K562 (cell line): ENCODE data around the gene SARS2. TPM values are rescaled to one million over a fixed set of nuclear protein-coding genes. Genes with fewer than 3 reads are reported as not detected.

Experiments used
- CXXC5 ChIP-seq: fragments of 250-450 bp; sonication (Bioruptor Pico); IDR thresholded peaks from 2 replicates; pipeline ENCODE4 v1.8.0; 2022; ENCODE audit warnings: inconsistent platforms, mild to moderate bottlenecking, moderate library complexity
- JUND ChIP-seq, 2 experiments: IDR thresholded peaks; 2 replicates in 1 of 2; 3 replicates in 1 of 2; pipeline ENCODE4 v1.6.1; 2011; ENCODE audit warnings: borderline replicate concordance in 2 of 2, low read depth in 2 of 2, low read length in 2 of 2, improper control_type of control experiment in 1 of 2, missing biosample characterization in 1 of 2, missing genetic modification characterization in 1 of 2, missing genetic modification reagents in 1 of 2
- MED1 ChIP-seq: sonication (generic); formaldehyde crosslinking; IDR thresholded peaks from 2 replicates; pipeline ENCODE4 v1.8.1; 2023; ENCODE audit warnings: missing genetic modification reagents, borderline replicate concordance
- MEIS2 ChIP-seq: fragments of 450-650 bp; IDR thresholded peaks from 2 replicates; pipeline ENCODE4 v1.6.1; 2014; ENCODE audit warnings: mild to moderate bottlenecking; ENCODE audit not compliant: partially characterized antibody
- SMARCC2 ChIP-seq: fragments of 450-650 bp; IDR thresholded peaks from 2 replicates; pipeline ENCODE4 v1.6.1; 2017; ENCODE audit warnings: antibody characterized with exemption, moderate library complexity, mild to moderate bottlenecking, low read depth
- SNRNP70 ChIP-seq: fragments of 200-400 bp; formaldehyde crosslinking; optimal IDR thresholded peaks from 2 replicates; pipeline ENCODE3; 2017; ENCODE audit warnings: low read depth, low read length
- TOE1 ChIP-seq, 2 experiments: fragments of 450-650 bp in 1 of 2; sonication (generic) in 1 of 2; formaldehyde crosslinking in 1 of 2; IDR thresholded peaks; 2 replicates each; pipeline versions ENCODE4 v1.7.1 to v1.8.0; 2016 to 2022; ENCODE audit warnings: borderline replicate concordance in 2 of 2, mild to moderate bottlenecking in 2 of 2, antibody characterized with exemption in 1 of 2, inconsistent platforms in 1 of 2, low read depth in 1 of 2, missing genetic modification reagents in 1 of 2, moderate library complexity in 1 of 2
- ZNF174 ChIP-seq: fragments of 250-450 bp; sonication (Bioruptor Pico); IDR thresholded peaks from 2 replicates; pipeline ENCODE4 v1.4.0; 2020; ENCODE audit warnings: mild to moderate bottlenecking
- polyA plus RNA-seq, 8 experiments: library from polyadenylated mRNA; depleted of rRNA in 4 of 8; stranded (reverse) in 5 of 8; unstranded in 3 of 8; fragments of >200 nt; fragmentation: Nextera tagmentation in 2 of 8; fragmentation: Illumina TruSeq in 1 of 8; extraction: Ambion mirVana in 2 of 8; extraction: Trizol in 1 of 8; gene quantifications; 2 replicates each; pipeline versions ENCODE4 v1.2.1 to v1.2.3, GENCODE V29; 2011 to 2014; ENCODE audit warnings: inconsistent platforms in 1 of 8, missing spikeins in 1 of 8
- total RNA-seq, 7 experiments: library from RNA; depleted of rRNA in 6 of 7; stranded (reverse); fragments of >200 nt in 6 of 7; fragmentation: Illumina TruSeq in 2 of 7; extraction: Trizol in 2 of 7; gene quantifications; 2 replicates each; pipeline versions ENCODE4 v1.2.1 to v1.2.3, GENCODE V29; 2011 to 2021; ENCODE audit warnings: low replicate concordance in 1 of 7
- TF ChIP-seq, protein P1 (sequence below): fragments of 250-450 bp; sonication (Bioruptor Pico); IDR thresholded peaks from 2 replicates; pipeline ENCODE4 v1.4.0; 2020
- TF ChIP-seq, protein P2 (sequence below): fragments of 450-650 bp; IDR thresholded peaks from 2 replicates; pipeline ENCODE4 v1.6.1; 2016; ENCODE audit warnings: missing biosample characterization, missing genetic modification characterization

SARS2 gene
- total and polyA plus RNA-seq, 9 of the 15 experiments (the other 6 are each of a cell fraction or from before 2014, with no cell fraction given) = 3.1 to 59.1 (median 31.7) TPM

DNA sequence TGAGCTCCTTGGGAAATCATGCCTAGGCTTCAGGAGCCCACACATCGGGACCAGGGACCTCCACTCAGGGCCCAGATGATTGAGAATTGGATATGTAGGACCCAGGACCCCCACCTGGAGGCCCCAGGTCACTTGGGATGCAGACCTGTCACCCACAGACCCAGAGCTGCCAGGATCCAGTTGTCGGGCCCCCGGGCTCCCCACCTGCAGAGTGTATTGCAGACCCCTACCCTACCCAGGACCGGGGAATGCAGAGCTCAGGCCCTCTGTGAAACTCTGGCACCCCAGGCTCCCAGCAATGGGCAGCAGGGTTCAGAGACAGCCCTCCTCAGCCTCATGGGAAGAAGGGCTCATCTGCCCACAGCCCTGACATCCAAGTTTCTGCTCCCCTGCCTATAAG, 24.9 kb downstream of the SARS2 start (continued):
- TF ChIP-seq MEIS2 = no peak
- no peak for TF ChIP-seq SMARCC2
- TF ChIP-seq ZNF174 (CRISPR knock-in tag) = no peak
- no peak for TF ChIP-seq MED1 (CRISPR knock-in tag)
- TF ChIP-seq, protein P1, sequence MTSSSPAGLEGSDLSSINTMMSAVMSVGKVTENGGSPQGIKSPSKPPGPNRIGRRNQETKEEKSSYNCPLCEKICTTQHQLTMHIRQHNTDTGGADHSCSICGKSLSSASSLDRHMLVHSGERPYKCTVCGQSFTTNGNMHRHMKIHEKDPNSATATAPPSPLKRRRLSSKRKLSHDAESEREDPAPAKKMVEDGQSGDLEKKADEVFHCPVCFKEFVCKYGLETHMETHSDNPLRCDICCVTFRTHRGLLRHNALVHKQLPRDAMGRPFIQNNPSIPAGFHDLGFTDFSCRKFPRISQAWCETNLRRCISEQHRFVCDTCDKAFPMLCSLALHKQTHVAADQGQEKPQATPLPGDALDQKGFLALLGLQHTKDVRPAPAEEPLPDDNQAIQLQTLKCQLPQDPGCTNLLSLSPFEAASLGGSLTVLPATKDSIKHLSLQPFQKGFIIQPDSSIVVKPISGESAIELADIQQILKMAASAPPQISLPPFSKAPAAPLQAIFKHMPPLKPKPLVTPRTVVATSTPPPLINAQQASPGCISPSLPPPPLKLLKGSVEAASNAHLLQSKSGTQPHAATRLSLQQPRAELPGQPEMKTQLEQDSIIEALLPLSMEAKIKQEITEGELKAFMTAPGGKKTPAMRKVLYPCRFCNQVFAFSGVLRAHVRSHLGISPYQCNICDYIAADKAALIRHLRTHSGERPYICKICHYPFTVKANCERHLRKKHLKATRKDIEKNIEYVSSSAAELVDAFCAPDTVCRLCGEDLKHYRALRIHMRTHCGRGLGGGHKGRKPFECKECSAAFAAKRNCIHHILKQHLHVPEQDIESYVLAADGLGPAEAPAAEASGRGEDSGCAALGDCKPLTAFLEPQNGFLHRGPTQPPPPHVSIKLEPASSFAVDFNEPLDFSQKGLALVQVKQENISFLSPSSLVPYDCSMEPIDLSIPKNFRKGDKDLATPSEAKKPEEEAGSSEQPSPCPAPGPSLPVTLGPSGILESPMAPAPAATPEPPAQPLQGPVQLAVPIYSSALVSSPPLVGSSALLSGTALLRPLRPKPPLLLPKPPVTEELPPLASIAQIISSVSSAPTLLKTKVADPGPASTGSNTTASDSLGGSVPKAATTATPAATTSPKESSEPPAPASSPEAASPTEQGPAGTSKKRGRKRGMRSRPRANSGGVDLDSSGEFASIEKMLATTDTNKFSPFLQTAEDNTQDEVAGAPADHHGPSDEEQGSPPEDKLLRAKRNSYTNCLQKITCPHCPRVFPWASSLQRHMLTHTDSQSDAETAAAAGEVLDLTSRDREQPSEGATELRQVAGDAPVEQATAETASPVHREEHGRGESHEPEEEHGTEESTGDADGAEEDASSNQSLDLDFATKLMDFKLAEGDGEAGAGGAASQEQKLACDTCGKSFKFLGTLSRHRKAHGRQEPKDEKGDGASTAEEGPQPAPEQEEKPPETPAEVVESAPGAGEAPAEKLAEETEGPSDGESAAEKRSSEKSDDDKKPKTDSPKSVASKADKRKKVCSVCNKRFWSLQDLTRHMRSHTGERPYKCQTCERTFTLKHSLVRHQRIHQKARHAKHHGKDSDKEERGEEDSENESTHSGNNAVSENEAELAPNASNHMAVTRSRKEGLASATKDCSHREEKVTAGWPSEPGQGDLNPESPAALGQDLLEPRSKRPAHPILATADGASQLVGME (CRISPR knock-in tag) = no peak
- TF ChIP-seq, protein P2, sequence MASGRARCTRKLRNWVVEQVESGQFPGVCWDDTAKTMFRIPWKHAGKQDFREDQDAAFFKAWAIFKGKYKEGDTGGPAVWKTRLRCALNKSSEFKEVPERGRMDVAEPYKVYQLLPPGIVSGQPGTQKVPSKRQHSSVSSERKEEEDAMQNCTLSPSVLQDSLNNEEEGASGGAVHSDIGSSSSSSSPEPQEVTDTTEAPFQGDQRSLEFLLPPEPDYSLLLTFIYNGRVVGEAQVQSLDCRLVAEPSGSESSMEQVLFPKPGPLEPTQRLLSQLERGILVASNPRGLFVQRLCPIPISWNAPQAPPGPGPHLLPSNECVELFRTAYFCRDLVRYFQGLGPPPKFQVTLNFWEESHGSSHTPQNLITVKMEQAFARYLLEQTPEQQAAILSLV (tag) = no peak
- no peak for TF ChIP-seq JUND (IDR thresholded peaks at IDR 0.05; ENCODE audit: borderline replicate concordance, low read depth, low read length)
- TF ChIP-seq JUND (tag; IDR thresholded peaks at IDR 0.05; ENCODE audit: borderline replicate concordance, low read depth, low read length) = no peak
- TF ChIP-seq CXXC5 (CRISPR knock-in tag) = no peak
- no peak for TF ChIP-seq SNRNP70
- TF ChIP-seq TOE1 (IDR thresholded peaks at IDR 0.05; ENCODE audit: borderline replicate concordance) = no peak
- no peak for TF ChIP-seq TOE1 (CRISPR knock-in tag; IDR thresholded peaks at IDR 0.05; ENCODE audit: borderline replicate concordance, low read depth)
